Lower leg skin (tissue), 4 donors: ENCODE measurements around the gene SAXO1. TPM values are rescaled to one million over a fixed set of nuclear protein-coding genes. Genes with fewer than 3 reads are reported as not detected.

ENCODE experiments used
- DNase-seq, 2 donors: peaks; one replicate each; pipeline ENCODE4 v3.0.0-alpha.2; 2019; ENCODE audit warnings: low spot score in 2 of 2
- H3K4me3 ChIP-seq: fragments of 200-600 bp; sonication (generic); 2 replicates; pipeline ENCODE4 v1.5.1; 2017; ENCODE audit warnings: mild to moderate bottlenecking, low read depth; ENCODE audit not compliant: poor library complexity, severe bottlenecking
- POLR2A ChIP-seq, 2 donors: fragments of 450-650 bp; IDR thresholded peaks; one replicate each; pipeline ENCODE4 v1.6.1; 2016 to 2017; ENCODE audit warnings: antibody characterized with exemption in 2 of 2, mild to moderate bottlenecking in 1 of 2, moderate library complexity in 1 of 2
- WGBS, 2 donors: methylation state at CpG; one replicate each; pipeline ENCODE4 v1.1.5; 2018; 5-methylcytosine and 5-hydroxymethylcytosine counted together
- intact Hi-C: fragments of 100-400 bp; cut with DNase I; formaldehyde crosslinking; loops from one replicate; pipeline ENCODE4 v1.15.0; 2023; ENCODE audit warnings: low total_unique reads
- total RNA-seq, 4 donors: library from RNA; depleted of rRNA; stranded (reverse); fragments of >200 nt; gene quantifications; one replicate each; pipeline ENCODE4 v1.1.0, GENCODE V29; 2016
- TF ChIP-seq, protein P1 (sequence below), 3 donors: fragments of 450-650 bp; IDR thresholded peaks; one replicate each; pipeline ENCODE4 v1.5.1; 2016; ENCODE audit warnings: antibody characterized with exemption in 3 of 3, mild to moderate bottlenecking in 3 of 3, moderate library complexity in 2 of 3

Gene SAXO1
- total RNA-seq, 4 donors from 2014 or later = 0.30 to 1.1 (median 0.56) TPM; not detected in 1

DNA sequence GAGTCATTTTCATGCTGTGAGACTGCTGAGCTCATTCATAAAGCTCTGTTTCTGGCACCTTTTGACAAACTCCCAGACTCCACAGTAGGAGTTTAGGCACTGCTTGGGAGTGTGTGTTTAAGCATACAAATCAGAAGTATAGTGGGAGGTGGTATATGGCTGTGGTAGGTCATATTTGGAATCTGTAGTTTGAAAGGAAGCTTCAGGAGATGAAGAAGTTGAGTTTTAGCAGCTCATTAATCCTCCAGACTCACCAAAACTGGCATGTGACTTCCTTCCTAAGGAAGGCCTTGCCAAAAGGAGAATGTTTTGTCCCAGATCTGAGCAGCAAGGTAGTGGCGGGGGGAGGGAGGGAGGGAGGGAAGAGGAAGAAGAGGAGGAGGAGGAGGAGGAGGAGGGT lies 52.8 kb downstream of the SAXO1 start:
- intact Hi-C loops = no loop called here
- no peak overlapping the region for H3K4me3 ChIP-seq
- TF ChIP-seq POLR2A (IDR thresholded peaks at IDR 0.05) = no peak
- TF ChIP-seq, protein P1, sequence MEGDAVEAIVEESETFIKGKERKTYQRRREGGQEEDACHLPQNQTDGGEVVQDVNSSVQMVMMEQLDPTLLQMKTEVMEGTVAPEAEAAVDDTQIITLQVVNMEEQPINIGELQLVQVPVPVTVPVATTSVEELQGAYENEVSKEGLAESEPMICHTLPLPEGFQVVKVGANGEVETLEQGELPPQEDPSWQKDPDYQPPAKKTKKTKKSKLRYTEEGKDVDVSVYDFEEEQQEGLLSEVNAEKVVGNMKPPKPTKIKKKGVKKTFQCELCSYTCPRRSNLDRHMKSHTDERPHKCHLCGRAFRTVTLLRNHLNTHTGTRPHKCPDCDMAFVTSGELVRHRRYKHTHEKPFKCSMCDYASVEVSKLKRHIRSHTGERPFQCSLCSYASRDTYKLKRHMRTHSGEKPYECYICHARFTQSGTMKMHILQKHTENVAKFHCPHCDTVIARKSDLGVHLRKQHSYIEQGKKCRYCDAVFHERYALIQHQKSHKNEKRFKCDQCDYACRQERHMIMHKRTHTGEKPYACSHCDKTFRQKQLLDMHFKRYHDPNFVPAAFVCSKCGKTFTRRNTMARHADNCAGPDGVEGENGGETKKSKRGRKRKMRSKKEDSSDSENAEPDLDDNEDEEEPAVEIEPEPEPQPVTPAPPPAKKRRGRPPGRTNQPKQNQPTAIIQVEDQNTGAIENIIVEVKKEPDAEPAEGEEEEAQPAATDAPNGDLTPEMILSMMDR (IDR thresholded peaks at IDR 0.05) = no peak
- no peak for DNase-seq
- 11 to 30% methylated on average over 1 of the region's 1 CpG for whole genome bisulfite sequencing, 2 donors

DNA sequence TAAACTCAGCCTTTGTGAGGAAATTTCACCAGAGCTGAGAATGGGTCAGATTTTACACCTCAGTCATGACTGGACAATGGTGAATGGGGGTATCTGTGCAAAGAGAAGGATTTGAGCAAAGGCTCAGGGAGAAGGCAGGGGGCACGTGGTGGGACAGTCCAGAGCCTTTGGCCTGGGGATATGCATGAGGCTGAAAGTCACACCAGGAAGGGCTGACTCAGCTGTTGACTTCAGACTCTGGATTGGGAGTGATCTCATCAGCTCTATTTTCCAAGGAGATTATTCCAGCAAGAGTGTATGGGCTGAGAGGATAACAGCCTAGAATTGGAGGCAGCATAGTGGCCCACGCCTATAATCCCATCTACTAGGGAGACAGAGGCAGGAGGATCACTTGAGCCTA lies 53.6 kb downstream of the SAXO1 start:
- intact Hi-C loops = no loop called here
- TF ChIP-seq, protein P1 (IDR thresholded peaks at IDR 0.05) = no peak
- WGBS, 2 donors = 58 to 67% methylated on average over 2 of the region's 2 CpGs
- no peak for DNase-seq
- H3K4me3 ChIP-seq = no peak overlapping the region

DNA sequence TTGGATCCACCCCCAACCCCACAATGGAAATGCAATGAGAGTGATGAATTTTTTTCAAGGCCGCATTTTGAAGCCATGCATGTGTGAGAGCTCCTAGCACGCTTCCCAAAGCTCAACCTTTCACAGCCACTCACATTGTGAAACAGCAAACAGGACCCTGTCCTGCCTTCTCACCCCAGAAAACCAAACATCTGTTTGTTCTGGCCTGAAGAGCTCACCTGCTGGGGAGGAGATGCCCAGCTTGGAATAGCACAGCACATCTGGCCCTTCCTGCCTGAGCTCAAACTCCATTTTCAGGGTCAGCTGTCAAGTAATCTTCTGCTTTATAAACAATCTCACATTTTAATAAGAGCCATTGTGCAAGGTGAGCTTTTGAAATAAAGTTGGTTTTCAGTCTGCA lies 54.8 kb downstream of the SAXO1 start:
- 97 to 98% methylated on average over 2 of the region's 2 CpGs for WGBS, 2 donors
- no peak for TF ChIP-seq POLR2A (IDR thresholded peaks at IDR 0.05)
- TF ChIP-seq, protein P1 (IDR thresholded peaks at IDR 0.05) = no peak
- no peak overlapping the region for H3K4me3 ChIP-seq
- DNase-seq = no peak
- intact Hi-C loops = no loop called here

DNA sequence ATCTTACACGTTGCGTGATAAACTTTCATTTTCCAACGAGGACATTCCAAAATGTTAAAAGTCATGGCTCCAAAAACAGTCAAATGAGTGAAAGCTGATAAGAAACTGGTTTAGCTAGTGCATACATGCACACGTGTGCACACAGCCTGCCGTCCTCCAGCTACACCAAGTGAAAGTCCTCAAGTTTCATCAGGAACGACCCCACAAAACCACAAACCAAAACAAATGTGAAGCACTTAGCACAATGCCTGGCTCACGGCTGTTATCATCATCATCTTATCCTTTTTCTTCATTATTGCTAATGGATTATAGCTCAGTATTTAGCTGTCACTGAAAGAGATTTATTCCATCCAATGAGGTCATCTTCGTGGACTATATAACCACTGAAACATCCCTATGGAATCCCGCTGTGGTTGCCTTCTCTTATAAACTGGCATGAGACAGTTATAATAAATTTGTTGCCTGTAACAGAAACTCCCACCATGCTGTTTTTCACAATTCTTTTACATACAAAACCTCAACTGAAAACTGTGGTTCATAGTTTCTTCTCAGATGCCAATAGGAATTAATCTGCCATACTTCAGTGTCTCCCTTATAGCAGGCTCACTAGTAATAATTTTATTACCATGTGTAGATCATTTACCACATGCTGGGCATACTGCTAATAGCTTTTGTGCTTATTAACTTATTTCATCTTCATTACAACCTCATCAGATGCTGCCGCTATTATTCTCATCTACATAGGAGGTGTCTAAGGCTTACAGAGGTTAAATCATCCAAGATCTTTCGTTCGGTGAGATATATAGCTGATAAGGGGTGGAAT lies 56.1 kb downstream of the SAXO1 start:
- no peak overlapping the region for H3K4me3 ChIP-seq
- WGBS, 2 donors = 50 to 51% methylated on average over 12 of the region's 12 CpGs
- no peak for DNase-seq
- TF ChIP-seq, protein P1 (IDR thresholded peaks at IDR 0.05) = no peak
- no peak for TF ChIP-seq POLR2A (IDR thresholded peaks at IDR 0.05)
- intact Hi-C loops = no loop called here

DNA sequence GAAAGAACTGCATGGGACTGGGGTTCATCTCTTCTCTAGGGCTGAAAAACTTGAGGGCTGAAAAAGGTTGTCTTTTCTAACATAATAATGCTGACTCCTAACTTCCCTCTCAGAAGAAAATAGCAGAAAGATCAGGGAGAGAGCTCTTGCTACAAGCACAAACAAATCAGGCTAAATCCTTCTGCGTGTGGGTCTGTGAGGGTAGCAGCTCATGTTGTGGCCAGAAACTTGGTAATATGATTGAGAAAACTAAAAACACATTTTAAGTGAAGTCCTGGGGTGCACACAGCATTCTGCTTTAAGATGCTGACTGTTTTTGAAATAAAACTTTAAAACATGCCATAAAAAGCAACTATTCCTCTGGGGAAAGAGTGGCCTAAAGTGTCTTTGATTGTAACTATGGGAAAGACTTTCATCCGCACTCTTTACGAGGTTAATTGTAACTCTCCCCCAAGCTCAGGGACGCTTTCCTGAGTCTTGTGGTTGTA lies 56.7 kb downstream of the SAXO1 start:
- intact Hi-C loops = no loop called here
- TF ChIP-seq, protein P1 (IDR thresholded peaks at IDR 0.05) = no peak
- TF ChIP-seq POLR2A (IDR thresholded peaks at IDR 0.05) = no peak
- no peak overlapping the region for H3K4me3 ChIP-seq
- DNase-seq = no peak
- 37 to 48% methylated on average over 4 of the region's 4 CpGs for WGBS, 2 donors
